ENCODE data around the gene ASXL1.

The ASXL1 gene

DNA sequence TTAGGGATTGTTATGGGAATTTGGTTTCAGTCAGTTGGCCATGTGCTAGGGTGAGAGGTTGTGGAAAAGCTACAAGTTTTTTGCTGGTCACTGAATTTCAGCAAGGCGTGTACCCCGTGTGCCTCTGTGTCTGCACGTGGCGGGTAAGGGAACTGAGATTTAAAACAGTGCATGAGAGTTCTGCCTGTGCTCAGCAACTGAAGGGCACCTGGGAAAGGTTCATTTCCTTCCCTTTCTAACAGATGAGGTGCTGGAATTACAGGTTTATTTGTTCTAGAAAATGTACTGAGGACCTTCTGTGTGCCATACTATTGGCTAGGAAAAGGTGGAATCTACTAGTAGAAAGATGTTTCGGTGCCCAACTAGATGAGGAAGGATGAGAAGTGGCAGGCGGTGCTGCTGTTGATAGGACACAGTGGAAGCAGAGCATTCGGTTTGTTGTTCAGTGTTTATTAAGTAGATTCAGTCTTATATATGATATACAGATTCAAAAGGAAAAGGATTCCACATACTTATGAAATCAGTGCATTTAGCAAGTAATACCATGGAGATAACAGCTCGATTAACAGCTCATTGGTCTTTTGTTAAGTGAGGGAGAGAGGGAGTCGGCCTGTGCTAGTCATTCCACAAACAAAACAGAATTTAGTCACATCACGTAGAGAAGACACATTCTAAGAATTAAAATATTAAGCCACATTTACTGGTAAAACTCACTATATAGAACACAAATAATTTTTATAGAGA, 84.7 kb downstream of the ASXL1 start:
- no peak for DNase-seq

DNA sequence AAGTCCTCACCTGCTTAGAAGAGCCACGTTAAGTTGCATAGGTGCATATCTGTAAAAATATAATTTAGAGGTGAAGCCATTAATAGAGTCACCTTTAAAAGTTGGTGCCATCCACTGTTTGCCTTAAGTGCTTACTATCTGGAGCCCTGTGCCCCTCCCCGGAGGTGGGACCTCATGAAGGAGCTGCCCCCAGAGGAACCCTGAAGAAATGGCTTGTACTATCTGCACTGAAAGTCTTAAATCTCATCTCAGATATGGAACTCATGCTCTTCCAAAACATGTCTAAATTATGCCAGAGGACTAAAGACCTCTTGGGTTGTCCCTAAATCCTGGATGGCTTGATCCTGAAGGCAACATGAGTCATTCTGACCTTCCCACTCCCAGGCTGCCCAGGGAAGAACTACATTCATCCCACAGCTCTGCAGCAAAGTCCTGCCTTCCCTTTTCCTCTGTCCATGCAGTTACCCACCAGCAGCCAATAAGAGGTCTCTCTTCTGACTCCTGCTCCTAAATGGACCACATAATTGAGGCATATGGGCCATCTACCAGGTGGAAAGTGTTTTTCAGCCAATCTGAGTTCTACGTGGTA, 85.3 kb downstream of the ASXL1 start:
- DNase-seq: no peak

DNA sequence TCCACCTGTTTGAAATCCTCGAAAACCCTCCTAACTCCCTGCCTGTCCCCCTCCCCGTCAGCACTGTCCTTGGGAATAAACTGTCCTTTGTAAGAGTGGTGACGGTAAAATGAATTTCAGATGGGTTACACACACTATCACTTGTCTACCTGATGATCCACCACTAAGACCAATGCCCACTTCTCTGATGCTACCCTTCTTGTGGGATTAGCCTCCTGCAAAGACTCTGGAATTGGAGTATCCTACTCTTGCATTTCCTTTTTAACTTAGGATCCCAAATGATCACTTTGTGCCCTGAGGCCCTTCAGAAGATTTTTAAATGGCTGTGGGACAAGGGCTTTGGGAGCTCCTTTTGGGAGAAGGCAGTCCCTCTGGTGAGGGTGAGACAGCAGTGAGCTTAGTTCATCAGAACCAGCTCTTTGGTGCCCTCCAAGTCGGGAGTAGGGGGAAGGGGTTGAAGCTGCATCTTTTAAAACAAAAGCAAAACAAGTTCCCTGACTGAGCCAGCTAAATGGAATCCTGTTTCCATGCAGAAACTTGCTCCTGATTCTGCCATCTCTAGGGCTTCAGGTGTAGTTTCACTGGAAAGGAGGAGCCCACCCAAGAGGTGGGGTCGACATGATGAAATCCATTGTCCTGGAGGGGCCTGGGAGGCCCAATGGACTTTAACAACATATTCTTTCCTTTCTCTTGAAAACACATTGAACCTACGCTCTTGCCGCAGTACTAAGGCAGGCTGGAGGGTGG, 86.5 kb downstream of the ASXL1 start:
- DNase-seq: no peak

DNA sequence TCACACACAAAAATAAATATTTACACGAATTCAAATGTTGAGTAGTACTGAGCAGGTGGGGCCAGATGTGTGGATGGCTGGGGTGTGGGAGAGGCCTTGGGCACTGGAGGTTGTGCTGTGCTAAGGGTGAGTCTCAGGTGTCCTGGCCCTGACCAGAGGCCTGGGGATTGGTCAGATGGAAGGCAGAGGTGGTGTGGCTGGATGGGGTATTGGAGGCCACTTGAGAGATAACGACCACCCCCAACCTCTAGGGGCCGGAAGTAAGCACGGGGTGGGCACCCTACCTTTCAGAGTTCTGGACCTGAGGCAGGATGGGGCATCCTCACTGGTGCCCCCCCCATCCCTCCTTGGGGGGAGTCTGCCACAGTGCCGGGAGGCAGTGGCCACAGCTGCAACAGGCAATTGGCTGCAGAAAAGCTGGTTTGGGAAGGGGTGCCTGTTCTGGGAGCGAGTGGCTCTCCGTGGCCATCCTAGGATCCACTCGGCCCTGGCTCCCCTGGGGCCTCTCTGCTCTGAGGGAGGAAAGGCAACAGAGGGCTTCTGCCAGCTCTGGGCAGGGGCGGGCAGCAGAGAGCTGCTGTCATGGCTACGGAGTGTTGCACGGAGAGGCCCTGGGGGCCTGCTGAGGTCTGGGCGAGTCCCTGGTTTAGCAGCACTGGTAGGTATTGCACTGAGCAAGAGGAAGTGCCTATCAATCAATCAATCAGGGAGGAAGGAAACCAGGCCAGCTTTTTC, 87.6 kb downstream of the ASXL1 start:
- DNase-seq: no peak

DNA sequence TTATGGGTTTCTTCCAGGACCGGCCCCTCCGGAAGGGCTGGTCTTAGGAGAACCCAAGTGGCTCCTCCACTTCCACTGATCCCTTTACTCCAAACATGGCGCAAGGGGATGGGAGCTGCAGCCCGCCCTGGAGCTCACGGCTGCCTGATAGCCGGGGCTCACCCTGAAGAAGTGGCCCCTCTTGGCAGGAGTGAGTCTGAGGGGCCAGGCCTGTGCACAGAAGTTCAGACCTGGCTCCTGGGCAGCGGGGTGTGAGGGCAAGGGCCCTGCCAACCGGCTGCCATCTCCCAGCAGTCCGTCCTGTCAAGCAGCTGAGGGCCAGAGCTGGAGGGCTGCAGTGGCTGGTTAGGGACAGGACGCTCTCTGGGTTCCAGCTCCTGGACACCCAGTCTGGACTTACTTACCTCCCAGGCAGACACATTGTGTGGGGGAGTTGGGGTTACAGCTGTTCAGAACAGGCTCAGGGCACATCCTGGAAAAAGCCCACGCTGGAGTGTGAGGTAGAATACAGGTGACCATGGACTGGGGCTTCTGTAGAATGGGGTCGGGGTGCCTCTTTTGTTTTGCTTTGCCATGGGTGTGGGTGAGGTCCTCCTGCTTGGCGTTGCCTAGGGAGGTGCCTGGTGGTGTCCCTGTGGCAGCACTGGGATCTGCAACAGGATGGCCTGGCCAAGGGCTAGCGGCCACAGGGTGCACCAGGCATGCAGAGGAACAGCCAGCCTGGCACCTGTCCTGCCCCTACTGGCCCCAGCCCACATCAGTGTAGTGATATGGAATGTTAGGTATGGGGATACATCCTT, 88.4 kb downstream of the ASXL1 start:
- no peak for DNase-seq

DNA sequence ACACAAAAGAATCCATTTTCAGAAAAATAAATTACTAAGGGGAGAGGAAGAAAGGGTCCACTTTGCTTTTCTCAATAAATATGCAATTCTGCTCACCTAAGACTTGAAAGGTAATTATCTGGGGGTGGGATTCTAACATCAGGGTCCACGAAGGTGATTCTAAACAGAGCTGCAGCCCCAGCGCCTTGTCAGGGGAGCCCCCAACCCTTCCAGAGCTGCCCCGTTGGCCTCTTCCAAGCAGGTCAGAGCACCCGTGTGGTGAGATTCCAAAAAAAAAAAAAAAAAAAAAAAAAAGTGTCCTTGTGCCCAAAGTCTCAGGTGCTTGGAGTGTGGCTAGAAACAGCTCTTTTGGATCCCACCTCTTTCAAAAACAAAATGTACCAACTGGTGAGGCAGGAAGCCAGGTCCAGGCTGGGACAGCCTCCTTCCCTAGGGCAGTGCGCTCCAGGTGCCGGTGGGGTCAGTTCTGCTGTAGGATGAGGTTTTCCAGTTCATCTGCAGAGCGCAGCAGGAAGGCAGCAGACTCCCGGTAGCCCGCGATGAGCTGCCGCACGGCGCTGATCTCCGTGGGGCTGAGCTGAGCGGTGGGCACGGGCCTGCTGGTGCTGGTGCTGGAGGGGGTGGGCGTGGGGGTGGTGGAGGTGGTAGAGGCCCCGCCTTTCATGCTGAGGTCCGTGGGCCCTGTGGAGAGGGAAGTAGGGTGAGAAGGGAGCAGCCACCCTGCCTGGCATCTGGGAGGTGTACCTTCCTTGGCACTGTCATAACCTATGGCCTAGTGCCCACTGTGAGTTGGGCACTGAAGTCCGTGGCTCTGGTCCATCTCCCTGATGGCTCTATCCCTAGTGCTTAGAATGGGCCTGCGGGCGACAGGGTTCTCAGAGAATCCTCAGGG, 89.3 kb downstream of the ASXL1 start:
- DNase-seq: no peak

DNA sequence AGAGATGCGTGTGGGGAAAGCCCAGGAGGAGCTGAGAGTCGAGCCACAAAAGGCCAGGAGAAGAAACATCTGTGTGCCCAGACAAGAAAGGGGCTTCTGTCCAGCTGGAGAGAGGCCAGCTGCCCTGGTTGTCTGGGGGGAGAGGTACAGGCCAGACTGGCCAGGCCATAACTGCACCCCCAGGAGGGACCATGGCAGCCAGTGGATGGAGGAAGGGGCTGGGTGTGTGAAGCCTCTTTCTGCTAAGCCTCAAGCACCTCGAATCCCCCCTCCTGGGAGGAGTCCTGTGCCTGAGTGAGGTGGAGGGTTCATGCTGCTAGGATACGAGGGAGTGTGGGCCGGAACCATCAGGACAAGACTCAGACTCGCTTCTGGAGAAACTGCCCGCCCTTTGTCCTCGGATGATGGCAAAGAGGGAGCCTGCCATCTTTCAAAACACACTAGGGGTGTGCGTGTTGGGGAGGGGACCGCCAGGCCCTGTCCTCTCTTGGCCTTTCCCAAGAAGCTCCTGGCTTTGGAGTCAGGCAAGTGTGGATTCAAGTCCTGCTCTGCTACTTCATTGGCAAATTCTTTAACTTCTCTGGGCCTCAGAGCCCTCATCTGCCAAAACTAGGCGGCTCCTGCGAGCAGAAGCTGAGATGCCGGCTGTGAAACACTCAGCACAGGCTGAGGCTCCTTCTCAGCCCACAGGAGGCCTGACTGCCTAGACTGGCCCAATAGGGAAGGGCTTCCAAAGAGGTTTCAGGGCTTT, 90.3 kb downstream of the ASXL1 start:
- DNase-seq: no peak

DNA sequence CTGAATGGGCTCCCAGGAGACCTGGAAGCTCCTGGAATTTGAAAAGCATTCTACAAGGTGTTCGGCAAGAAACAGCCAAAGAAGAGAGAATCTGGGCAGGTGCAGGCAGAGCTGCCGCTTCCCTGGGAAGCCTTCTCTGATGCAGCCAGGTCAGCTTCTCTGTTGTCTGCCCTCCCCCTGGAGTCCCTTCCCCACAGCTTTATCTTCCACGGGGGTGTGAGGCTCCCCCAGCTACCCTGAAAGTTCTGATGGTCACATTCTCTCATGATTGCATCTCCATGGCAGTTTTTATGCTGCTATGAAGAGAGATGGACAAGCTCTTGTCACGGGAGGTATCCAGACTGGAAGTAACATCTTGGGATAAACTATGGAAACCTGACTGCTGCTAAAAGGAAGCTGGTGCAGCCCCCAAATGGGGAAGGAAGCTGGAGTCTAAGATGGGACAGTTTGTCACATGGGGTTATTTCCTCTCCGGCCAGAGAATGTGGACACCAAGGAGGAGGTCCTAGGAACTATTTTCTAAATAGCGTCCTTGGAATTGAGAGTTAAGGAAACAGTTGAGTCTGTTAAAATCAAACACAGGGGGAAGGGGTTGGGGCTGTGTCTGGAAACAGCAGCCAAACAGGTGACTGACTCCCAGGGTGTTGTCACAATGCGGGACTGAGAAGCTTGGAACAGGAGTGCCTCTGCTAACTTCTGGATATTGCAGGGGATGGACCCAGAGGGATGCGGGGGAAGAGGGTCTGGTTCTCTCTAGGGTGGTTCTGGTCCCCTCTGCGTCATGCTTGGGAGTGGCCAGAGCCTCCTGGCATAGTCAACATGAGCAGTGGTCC, 91.1 kb downstream of the ASXL1 start:
- no peak for DNase-seq

DNA sequence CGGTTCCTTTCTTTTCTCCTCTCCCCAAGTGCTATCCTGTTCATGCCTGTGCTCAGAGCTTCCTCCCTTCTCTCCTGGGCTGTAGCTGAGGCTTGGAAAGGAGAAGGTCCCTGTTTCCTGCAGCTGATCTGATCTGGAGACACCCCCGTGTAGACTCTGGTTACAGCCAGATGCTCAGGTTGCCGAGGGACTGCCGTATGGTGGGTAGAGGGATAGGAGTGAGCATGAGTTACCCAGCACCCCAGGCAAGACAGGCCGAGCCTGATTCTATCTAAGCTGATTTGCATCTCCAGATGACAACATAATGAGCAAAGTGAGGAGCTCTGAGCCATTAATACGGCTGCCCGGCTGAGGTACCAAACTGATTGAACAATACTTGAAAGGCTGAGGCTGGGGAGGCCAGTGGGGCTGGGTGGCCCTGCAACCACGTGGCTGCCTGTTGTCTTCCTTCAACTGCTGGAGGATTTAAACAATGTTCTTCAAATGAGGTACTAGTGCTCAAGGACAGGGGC, 91.8 kb downstream of the ASXL1 start:
- DNase-seq: no peak

DNA sequence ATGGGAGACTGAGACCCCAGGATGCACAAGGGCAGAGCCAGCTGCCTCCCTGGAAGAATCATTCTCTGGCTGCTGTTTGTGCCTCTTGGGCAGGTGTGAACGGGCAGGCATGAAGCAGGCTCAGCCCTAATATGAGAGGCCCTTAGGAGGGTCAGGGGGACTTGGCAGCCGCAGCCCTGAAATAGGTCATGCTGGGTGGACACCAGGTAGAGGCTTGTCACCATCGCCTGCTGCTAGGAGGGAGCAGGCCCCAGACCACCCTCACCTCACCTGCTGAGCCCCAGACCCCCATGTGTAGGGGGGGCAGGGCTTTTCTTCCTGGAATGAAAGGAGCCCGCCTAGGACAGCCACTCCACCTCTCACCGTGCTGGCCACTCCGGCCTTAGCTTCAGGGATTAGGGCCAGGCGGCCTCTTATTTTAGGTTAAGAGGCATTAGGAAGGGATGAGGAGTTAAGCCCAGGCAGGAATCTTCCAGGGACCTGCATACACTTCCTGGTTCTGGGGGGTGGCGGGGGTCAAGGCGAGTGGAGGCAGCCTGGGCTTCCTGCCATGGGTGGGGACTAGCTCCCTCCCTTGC, 92.4 kb downstream of the ASXL1 start:
- no peak for DNase-seq

DNA sequence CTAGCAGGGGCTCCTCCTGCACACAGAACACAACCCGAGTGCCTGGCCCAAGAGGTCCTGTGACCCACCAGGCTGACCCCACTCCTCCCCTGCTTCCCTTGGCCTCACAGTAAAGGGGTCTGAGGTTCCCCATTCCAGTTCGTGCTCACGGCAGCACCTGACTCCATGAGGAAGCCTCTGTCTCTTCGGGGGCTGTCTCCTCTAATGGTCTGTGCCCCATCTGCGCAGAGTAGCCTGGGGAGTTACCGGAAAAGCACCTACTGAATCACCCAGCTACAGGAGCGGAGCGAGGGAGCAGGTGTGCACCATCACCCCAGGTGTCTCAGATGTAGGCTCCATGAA, 93.2 kb downstream of the ASXL1 start:
- no peak for DNase-seq

DNA sequence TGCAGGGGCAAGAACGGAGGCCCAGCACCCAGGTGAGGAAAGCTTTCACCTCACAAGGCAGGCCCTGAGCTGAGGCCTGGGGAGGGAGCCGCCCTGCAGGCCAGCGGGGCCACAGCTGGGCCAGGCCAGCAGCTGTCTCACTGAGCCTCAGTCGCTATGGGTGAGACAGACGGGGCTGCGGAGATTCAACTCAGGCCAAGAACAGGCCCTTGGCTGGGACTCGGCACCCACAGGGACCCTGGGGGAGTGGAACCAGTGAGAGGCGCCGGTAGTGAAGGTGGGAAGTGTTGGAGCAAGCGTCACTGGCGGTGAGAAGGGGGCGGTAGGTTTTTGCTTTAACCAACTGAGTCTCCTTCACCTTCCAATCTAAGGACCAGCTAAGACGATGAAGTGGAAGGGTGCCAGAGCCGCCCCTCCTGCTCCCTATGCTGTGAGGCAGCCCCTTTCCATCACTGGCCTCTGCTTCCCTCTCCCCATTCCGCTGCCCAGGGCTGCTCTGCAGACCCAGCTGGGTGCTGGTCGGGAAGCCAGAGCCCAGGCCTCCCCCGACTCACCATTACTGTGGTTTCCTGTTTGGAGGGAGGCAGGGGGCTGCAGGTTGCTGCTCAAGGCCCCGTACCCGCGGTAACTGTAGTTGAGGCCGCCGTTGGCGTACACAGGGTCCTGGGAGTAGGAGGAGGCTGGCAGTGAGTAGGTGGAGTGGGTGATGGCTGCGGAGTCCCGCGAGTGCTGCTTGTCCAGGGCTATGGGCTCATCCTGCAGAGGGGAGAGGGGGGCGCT, 93.7 kb downstream of the ASXL1 start:
- DNase-seq: no peak

DNA sequence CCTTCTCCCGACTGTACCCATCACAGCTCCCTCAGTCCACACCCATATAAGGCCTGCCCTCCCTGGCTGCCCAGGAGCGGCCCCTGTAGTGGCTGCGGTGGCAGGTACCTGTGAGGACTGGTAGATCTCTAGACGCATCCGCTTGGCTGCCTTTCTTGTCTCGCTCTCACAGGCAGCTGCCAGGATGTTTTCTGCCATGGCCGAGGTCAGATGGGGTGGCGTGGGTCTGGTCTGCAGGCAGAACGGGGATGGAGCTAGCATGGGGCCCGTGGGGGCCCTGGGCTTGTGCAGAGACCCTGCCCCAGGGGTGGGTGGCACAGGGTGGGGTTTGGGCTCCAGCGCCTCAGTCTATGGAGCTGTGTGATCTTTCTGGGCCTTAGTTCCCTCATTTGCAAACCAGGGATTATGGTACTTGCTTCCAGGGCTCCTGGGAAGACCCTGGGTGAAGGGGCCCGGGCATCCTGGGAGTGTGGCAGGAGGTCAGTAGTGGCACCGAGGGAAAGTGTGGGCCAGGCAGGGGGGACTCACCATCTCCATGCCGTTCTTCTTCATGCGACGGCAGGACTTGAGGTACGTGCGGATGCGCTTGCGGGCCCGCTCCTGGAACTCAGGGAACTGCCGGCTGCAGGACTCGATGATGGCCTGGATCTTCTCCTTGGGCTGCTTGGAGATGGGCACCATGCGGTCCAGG, 94.8 kb downstream of the ASXL1 start:
- DNase-seq: no peak

DNA sequence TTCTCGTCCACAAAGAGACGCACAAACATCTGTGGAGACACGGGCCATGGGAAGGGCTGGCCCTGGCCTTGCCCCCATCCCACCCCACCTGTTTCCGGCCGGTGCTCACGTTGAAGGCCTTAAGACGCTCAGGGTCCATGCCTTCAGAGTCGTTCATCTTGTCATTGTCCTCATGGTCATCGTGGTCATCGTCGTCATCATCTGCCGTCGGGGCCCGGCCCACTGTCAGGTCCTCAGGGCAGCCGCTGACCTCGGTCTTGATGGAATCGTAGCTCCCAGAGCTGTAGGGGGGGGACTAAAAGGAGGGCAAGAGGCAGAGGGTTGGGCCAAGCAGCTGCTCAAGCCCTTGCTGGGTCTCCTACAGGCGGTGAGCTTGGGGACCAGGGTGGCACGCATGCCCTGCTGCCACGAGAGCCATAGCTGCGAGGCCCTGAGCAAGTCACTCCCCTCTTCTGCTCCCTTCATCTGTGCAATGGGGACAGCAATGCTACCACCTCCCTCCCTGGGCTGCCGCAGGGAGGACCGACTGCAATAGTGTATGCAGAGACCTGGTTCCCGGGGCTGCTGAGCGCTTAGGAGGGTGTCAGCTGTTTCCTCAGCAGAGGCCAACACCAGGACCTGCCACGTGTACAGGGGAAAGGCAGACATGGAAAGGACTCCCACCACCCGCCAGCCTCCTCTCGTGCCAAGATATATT, 95.5 kb downstream of the ASXL1 start:
- DNase-seq: no peak

DNA sequence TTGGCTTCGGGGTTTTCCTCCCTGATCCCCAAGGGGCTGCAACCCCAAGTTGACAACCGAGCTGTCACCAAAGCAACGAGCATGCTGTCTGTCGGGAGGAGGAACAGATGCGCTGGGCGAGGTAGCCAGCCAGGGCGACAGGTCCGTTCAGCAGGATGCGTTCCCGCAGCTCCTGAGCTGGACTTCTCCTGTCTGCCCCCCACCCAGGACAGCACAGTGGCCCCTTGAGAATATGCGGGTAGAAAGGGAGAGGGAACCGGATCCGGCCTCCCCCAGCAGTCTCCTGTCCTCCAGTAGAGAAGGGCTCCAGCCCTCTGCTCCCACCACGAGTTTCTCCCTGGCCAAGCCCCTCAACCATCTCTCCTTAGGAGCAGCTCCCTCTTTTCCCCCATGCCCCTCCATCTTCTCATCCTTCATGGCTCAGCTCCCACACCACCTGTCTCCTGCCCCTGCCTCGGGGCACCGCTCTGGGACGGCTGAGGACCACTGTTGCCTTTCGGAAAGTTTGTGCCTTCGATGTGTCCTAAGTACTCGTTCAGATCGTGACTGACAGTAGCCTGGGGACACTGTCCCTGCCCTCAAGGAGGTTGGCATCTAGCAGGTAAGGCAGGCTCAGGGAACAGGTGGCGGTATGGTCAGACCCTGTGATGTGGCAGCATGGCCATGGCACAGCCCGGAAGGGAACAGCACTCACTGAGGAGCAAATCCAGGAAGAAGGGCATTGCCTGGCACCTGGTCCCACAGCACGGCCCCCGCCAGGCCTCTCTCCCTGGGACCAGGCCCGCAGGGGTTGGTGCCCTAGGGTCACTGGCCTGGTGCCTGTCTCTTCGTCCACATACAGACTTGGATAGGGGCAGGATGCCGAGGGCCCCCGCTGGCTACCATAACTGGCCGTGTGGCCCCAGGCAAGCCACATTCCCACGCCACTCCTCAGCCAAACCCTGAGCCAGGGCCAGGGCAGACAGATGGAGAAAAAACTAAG, 96.3 kb downstream of the ASXL1 start:
- no peak for DNase-seq

Measured in CD4-positive, alpha-beta T cell treated with Interleukin-4 for 1 hour (primary cell).